ENCODE measurements around the gene PARL. TPM values are rescaled to one million over a fixed set of nuclear protein-coding genes. Genes with fewer than 3 reads are reported as not detected.

PARL gene
- total RNA-seq (2014; rRNA removed), result 38.5 and 54.2 TPM in 2 replicates
- polyA plus RNA-seq (2012), result 49.5 TPM

- DNase-seq (ENCODE audit: low read depth), result peak; percentile 90
These were observed at the start of gene PARL for GRCh38 chr3:183884427-183885296. Gene PARL (minus strand): TSS chr3:183884880. CDS start chr3:183884846, 34 bp downstream.

- DNase-seq (ENCODE audit: low read depth), result no peak
These were observed 48.5 kb upstream of the PARL start for GRCh38 chr3:183933160-183933559.

GRCh38 chr3:183931881-183932280 is 47.2 kb upstream of the PARL start:
- no peak for DNase-seq (ENCODE audit: low read depth)

- no peak for DNase-seq (ENCODE audit: low read depth)
These were observed 45.4 kb upstream of the PARL start for GRCh38 chr3:183930086-183930485.

GRCh38 chr3:183927059-183927458 is 42.4 kb upstream of the PARL start:
- DNase-seq (ENCODE audit: low read depth), result no peak

GRCh38 chr3:183924956-183925355 is 40.3 kb upstream of the PARL start:
- no peak for DNase-seq (ENCODE audit: low read depth)

- no peak for DNase-seq (ENCODE audit: low read depth)
These were observed 39.9 kb upstream of the PARL start for GRCh38 chr3:183924543-183924942.

GRCh38 chr3:183922421-183922820 is 37.7 kb upstream of the PARL start:
- no peak for DNase-seq (ENCODE audit: low read depth)

- no peak for DNase-seq (ENCODE audit: low read depth)
These were observed 36.4 kb upstream of the PARL start for GRCh38 chr3:183921096-183921495.

GRCh38 chr3:183920416-183920815 is 35.7 kb upstream of the PARL start:
- no peak for DNase-seq (ENCODE audit: low read depth)

- DNase-seq (ENCODE audit: low read depth), result no peak
These were observed 33.5 kb upstream of the PARL start for GRCh38 chr3:183918178-183918577.

GRCh38 chr3:183917776-183918175 is 33.1 kb upstream of the PARL start:
- no peak for DNase-seq (ENCODE audit: low read depth)

- no peak for DNase-seq (ENCODE audit: low read depth)
These were observed 30.2 kb upstream of the PARL start for GRCh38 chr3:183914856-183915255.

- no peak for DNase-seq (ENCODE audit: low read depth)
These were observed 28.9 kb upstream of the PARL start for GRCh38 chr3:183913580-183913920.

GRCh38 chr3:183912895-183913579 is 28.4 kb upstream of the PARL start:
- DNase-seq (ENCODE audit: low read depth), result no peak

- DNase-seq (ENCODE audit: low read depth), result no peak
These were observed 27.3 kb upstream of the PARL start for GRCh38 chr3:183911763-183912506.

GRCh38 chr3:183911087-183911486 is 26.4 kb upstream of the PARL start:
- DNase-seq (ENCODE audit: low read depth), result no peak

- DNase-seq (ENCODE audit: low read depth), result no peak
These were observed 24.4 kb upstream of the PARL start for GRCh38 chr3:183909030-183909600.

- DNase-seq (ENCODE audit: low read depth), result no peak
These were observed 23.2 kb upstream of the PARL start for GRCh38 chr3:183907911-183908331.

GRCh38 chr3:183907176-183907575 is 22.5 kb upstream of the PARL start:
- no peak for DNase-seq (ENCODE audit: low read depth)

- no peak for DNase-seq (ENCODE audit: low read depth)
These were observed 21.7 kb upstream of the PARL start for GRCh38 chr3:183906234-183906921.
